Neural cell (in vitro differentiated cells): Measurements from ENCODE around the gene CSK. TPM values are rescaled to one million over a fixed set of nuclear protein-coding genes. Genes with fewer than 3 reads are reported as not detected.
"Not testable (repeated sequence)": the region's sequence is repeated elsewhere in the genome, so short reads cannot be mapped to it uniquely, and the experiment has no call there.

ENCODE experiments used
- H2AFZ ChIP-seq: fragments of 200-600, 300-800 bp; sonication (generic), shearing (Covaris generic); 2 replicates; pipeline ENCODE4 v1.6.0; 2014; ENCODE audit warnings: low read depth, mild to moderate bottlenecking, antibody characterized with exemption, low read length, moderate library complexity
- H3F3A ChIP-seq: fragments of 200-600 bp; shearing (Covaris generic); 2 replicates; pipeline ENCODE4 v1.6.1; 2016; ENCODE audit warnings: mild to moderate bottlenecking, moderate library complexity, mixed read lengths, antibody characterized with exemption, low read length; ENCODE audit not compliant: insufficient read depth, poor library complexity, severe bottlenecking
- H3K27ac ChIP-seq: fragments of 200-600, 300-800 bp; sonication (generic), shearing (Covaris generic); 2 replicates; pipeline ENCODE4 v1.5.1; 2014; ENCODE audit warnings: mild to moderate bottlenecking, low read length, moderate library complexity
- H3K27me3 ChIP-seq: fragments of 300-800, 200-600 bp; sonication (generic), shearing (Covaris generic); 2 replicates; pipeline ENCODE4 v1.6.0; 2014; ENCODE audit warnings: mild to moderate bottlenecking, low read depth, low read length, moderate library complexity; ENCODE audit not compliant: insufficient read depth
- H3K36me3 ChIP-seq: fragments of 300-800, 200-600 bp; sonication (generic), shearing (Covaris generic); 2 replicates; pipeline ENCODE4 v1.5.1; 2014; ENCODE audit warnings: mild to moderate bottlenecking, antibody characterized with exemption, low read length, moderate library complexity; ENCODE audit not compliant: insufficient read depth
- H3K4me2 ChIP-seq: fragments of 300-800, 200-600 bp; sonication (generic), shearing (Covaris generic); 2 replicates; pipeline ENCODE4 v1.6.0; 2014; ENCODE audit warnings: mild to moderate bottlenecking, low read length
- H3K4me3 ChIP-seq: fragments of 300-800, 200-600 bp; sonication (generic), shearing (Covaris generic); 2 replicates; pipeline ENCODE4 v1.5.1; 2014; ENCODE audit warnings: mild to moderate bottlenecking, low read length, moderate library complexity
- H3K79me2 ChIP-seq: fragments of 200-600 bp; shearing (Covaris generic); replicated peaks from 2 replicates; pipeline ENCODE4 v1.6.0; 2014; ENCODE audit warnings: mild to moderate bottlenecking, low read length, moderate library complexity; ENCODE audit not compliant: insufficient read depth
- H3K9ac ChIP-seq: fragments of 300-800, 200-600 bp; sonication (generic), shearing (Covaris generic); 2 replicates; pipeline ENCODE4 v1.6.1; 2016; ENCODE audit warnings: mild to moderate bottlenecking, low read length, mixed read lengths
- H3K9me2 ChIP-seq: fragments of 200-600 bp; shearing (Covaris generic); 2 replicates; pipeline ENCODE4 v1.6.1; 2016; ENCODE audit warnings: mild to moderate bottlenecking, low read length, mixed read lengths; ENCODE audit not compliant: insufficient read depth
- H3K9me3 ChIP-seq: fragments of 200-600, 300-800 bp; sonication (generic), shearing (Covaris generic); 2 replicates; pipeline ENCODE4 v1.6.1; 2016; ENCODE audit warnings: mild to moderate bottlenecking, mixed run types, low read length, moderate library complexity, mixed read lengths
- H4K20me1 ChIP-seq: fragments of 200-600 bp; shearing (Covaris generic); 2 replicates; pipeline ENCODE4 v1.6.1; 2016; ENCODE audit warnings: mild to moderate bottlenecking, mixed run types; ENCODE audit not compliant: insufficient read depth
- CTCF ChIP-seq: fragments of 450-650 bp; IDR thresholded peaks from 2 replicates; pipeline ENCODE4 v1.5.1; 2014; ENCODE audit warnings: antibody characterized with exemption, mild to moderate bottlenecking, moderate library complexity; ENCODE audit not compliant: poor library complexity, severe bottlenecking
- EP300 ChIP-seq: fragments of 450-650 bp; conservative IDR thresholded peaks from 2 replicates; pipeline ENCODE4 v1.6.1; 2014; ENCODE audit warnings: antibody characterized with exemption, mild to moderate bottlenecking, moderate library complexity; ENCODE audit not compliant: poor library complexity, severe bottlenecking
- EZH2 ChIP-seq: fragments of 200-600, 300-800 bp; shearing (Covaris generic), sonication (generic); IDR thresholded peaks from 2 replicates; pipeline ENCODE4 v1.6.1; 2014; ENCODE audit warnings: antibody characterized with exemption, low read length, borderline replicate concordance, mild to moderate bottlenecking; ENCODE audit not compliant: insufficient read depth, poor library complexity, severe bottlenecking
- MXI1 ChIP-seq: fragments of 450-650 bp; conservative IDR thresholded peaks from 2 replicates; pipeline ENCODE4 v1.6.1; 2014; ENCODE audit warnings: antibody characterized with exemption, mild to moderate bottlenecking; ENCODE audit not compliant: poor library complexity, severe bottlenecking
- POLR2AphosphoS5 ChIP-seq: IDR thresholded peaks from 2 replicates; pipeline ENCODE4 v1.6.1; 2012
- RAD21 ChIP-seq: fragments of 450-650 bp; conservative IDR thresholded peaks from 2 replicates; pipeline ENCODE4 v1.6.1; 2014; ENCODE audit warnings: antibody characterized with exemption, mild to moderate bottlenecking, moderate library complexity
- REST ChIP-seq: IDR thresholded peaks from 2 replicates; pipeline ENCODE4 v1.6.1; 2012; ENCODE audit warnings: borderline replicate concordance
- SMC3 ChIP-seq: fragments of 450-650 bp; conservative IDR thresholded peaks from 2 replicates; pipeline ENCODE4 v1.6.1; 2014; ENCODE audit warnings: antibody characterized with exemption, mild to moderate bottlenecking, moderate library complexity; ENCODE audit not compliant: poor library complexity
- TAF1 ChIP-seq: IDR thresholded peaks from 2 replicates; pipeline ENCODE4 v1.6.1; 2012; ENCODE audit warnings: low read depth
- polyA plus RNA-seq: library from polyadenylated mRNA; depleted of rRNA; stranded (reverse); fragments of >200 nt; gene quantifications from 2 replicates; pipeline ENCODE4 v1.2.3, GENCODE V29; 2014

Gene CSK
- polyA plus RNA-seq, 1 donor from 2014 or later: 45.5 TPM

- H3K4me3 ChIP-seq: no peak overlapping the region
- H4K20me1 ChIP-seq: no peaks in the 10 kb centered on the region
- H3K9ac ChIP-seq: no peak overlapping the region
- no peaks in the 10 kb centered on the region for H3F3A ChIP-seq
- H3K9me3 ChIP-seq: no peaks in the 10 kb centered on the region
- TF ChIP-seq RAD21: no peak
- TF ChIP-seq EZH2: no peak
- TF ChIP-seq MXI1: no peak
- TF ChIP-seq TAF1: no peak
- no peak for TF ChIP-seq EP300
- no peak for TF ChIP-seq REST
- TF ChIP-seq CTCF: no peak
- TF ChIP-seq SMC3: no peak
- TF ChIP-seq POLR2AphosphoS5: no peak
- H3K36me3 ChIP-seq: no peaks in the 10 kb centered on the region
- no peaks in the 10 kb centered on the region for H3K9me2 ChIP-seq
- H2AFZ ChIP-seq: no peak overlapping the region
- no peak overlapping the region for H3K4me2 ChIP-seq
- no peaks in the 10 kb centered on the region for H3K27me3 ChIP-seq
- H3K79me2 ChIP-seq: no peaks in the 10 kb centered on the region
- no peak overlapping the region for H3K27ac ChIP-seq
Measured at GRCh38 chr15:74733269-74733668, 48.6 kb upstream of the CSK start.

GRCh38 chr15:74735305-74735704 lies 46.6 kb upstream of the CSK start:
- Histone ChIP-seq H2AFZ (no peak overlapping the region), H3F3A (no peaks in the 10 kb centered on the region), H3K36me3 (no peaks in the 10 kb centered on the region), H3K9me3 (no peaks in the 10 kb centered on the region), H3K4me2 (no peak overlapping the region), H3K27ac (no peak overlapping the region), H3K27me3 (no peaks in the 10 kb centered on the region), H3K4me3 (no peak overlapping the region), H3K9ac (no peak overlapping the region), H3K9me2 (no peaks in the 10 kb centered on the region), H3K79me2 (no peaks in the 10 kb centered on the region), H4K20me1 (no peaks in the 10 kb centered on the region)
- TF ChIP-seq TAF1 (no peak), POLR2AphosphoS5 (no peak), EZH2 (no peak), RAD21 (no peak), MXI1 (no peak), SMC3 (no peak)

- H3K4me2 ChIP-seq, H2AFZ ChIP-seq, H3K9me2 ChIP-seq, H4K20me1 ChIP-seq, H3K4me3 ChIP-seq, H3K9ac ChIP-seq, H3K27me3 ChIP-seq, H3K27ac ChIP-seq, H3F3A ChIP-seq, H3K36me3 ChIP-seq, H3K79me2 ChIP-seq, H3K9me3 ChIP-seq: not testable (repeated sequence)
Measured at GRCh38 chr15:74738239-74738638, 43.6 kb upstream of the CSK start.
